Measurements from ENCODE around the gene STRN4. TPM values are rescaled to one million over a fixed set of nuclear protein-coding genes. Genes with fewer than 3 reads are reported as not detected.

STRN4 gene
- total RNA-seq, 1 experiment from 2014 or later: 143 TPM

DNA sequence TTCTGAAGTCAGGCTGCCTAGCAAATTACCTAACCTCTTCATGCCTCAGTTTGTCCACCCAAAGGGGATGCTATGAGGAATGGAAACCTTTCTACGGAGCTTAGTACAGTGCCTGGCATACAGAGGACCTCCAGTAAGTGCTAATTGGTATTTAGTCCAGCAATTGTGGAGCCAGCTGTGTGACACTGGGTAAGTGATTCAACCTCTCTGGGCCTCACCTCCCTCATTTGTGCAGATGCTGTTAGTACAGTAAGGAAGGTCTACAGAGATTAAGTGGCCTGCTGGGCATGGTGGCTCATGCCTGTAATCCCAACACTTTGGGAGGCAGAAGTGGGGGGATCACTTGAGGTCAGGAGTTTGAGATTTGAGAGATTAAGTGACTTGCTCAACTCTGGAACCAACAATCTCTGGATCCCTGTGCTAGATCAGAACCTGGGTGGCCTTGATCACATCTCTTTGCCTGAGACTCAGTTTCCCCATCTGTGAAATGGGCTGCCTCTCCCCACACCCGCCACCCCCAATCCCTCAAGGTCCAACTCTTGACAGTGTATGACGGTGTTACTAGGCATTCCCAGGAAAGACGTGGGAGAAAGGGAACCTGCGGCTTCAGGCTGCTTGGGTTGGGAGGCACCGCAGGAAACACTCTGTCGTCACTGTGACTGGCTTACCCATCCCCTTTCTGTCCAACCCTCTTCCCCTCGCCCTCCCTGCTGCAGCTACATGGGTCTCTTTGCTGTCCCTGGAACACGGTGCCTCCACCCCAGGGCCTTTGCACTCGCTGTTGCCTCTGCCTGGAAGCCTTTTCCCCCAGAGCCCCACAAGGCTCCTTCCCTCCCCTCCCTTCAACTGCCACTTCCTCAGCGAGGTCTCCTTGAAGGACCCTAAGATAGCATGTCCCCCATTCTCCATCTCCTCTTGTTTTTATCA, 47.6 kb downstream of the STRN4 start:
- H3K9me3 Mint-ChIP-seq: no peaks in the 10 kb centered on the region
- no peak overlapping the region for H3K27ac ChIP-seq (ENCODE audit: insufficient read length, low read depth, low read length)
- no peak overlapping the region for H3K4me3 Mint-ChIP-seq
- H3K4me1 ChIP-seq (ENCODE audit: insufficient read depth, low read length): no peaks in the 10 kb centered on the region
- H3K4me1 Mint-ChIP-seq: peaks cover 7 to 17% of the 10 kb centered on the region in 2 experiments
- no peak overlapping the region for H2AK5ac ChIP-seq (ENCODE audit: insufficient read length, low read length)
- no peaks in the 10 kb centered on the region for H3K9me3 ChIP-seq (ENCODE audit: control insufficient read depth, low read depth, low read length)
- no peak overlapping the region for H2BK20ac ChIP-seq (ENCODE audit: low read depth, low read length, poor library complexity, severe bottlenecking)
- no peak overlapping the region for H3K9ac ChIP-seq (ENCODE audit: extremely low read depth, insufficient read length, low read length)
- H3K27me3 Mint-ChIP-seq (ENCODE audit: low read depth): no peaks in the 10 kb centered on the region; the same call in 1 of the 2 replicates
- no peak overlapping the region for H2BK120ac ChIP-seq (ENCODE audit: low read depth, low read length, poor library complexity, severe bottlenecking)
- H4K8ac ChIP-seq (replicated peaks; ENCODE audit: insufficient read length, low read depth, low read length): no peak overlapping the region
- H2AFZ ChIP-seq (ENCODE audit: low read length): no peak overlapping the region
- no peak overlapping the region for H3K4ac ChIP-seq (ENCODE audit: low read depth, low read length)
- no peaks in the 10 kb centered on the region for H3K79me2 ChIP-seq (ENCODE audit: insufficient read depth, low read length)
- H3K4me2 ChIP-seq (ENCODE audit: insufficient read depth, insufficient read length, low read length): no peak overlapping the region
- H3K23ac ChIP-seq (ENCODE audit: insufficient read length, low read depth, low read length): no peak overlapping the region
- H3T11ph ChIP-seq (ENCODE audit: low read length): no peak overlapping the region
- no peak overlapping the region for H2BK15ac ChIP-seq (ENCODE audit: low read depth, low read length)
- H3K36me3 Mint-ChIP-seq (ENCODE audit: insufficient read depth in 1 of 3, low read depth in 3 of 3): peaks cover 40 to 80% (median 79%) of the 10 kb centered on the region in 3 experiments; a peak in 6 of 7 replicates
- H3K27ac Mint-ChIP-seq: no peak overlapping the region; a peak in 2 of 7 replicates
- H4K91ac ChIP-seq (ENCODE audit: insufficient read length, low read depth, low read length): no peak overlapping the region
- no peak overlapping the region for H3K18ac ChIP-seq (ENCODE audit: insufficient read length, low read depth, low read length)
- H3K23me2 ChIP-seq (ENCODE audit: insufficient read length, low read depth, low read length, poor library complexity, severe bottlenecking): no peaks in the 10 kb centered on the region
- no peak overlapping the region for H3K56ac ChIP-seq (ENCODE audit: insufficient read length, low read depth, low read length)
- no peak overlapping the region for H3K14ac ChIP-seq (ENCODE audit: insufficient read depth, low read length)
- no peak overlapping the region for H4K5ac ChIP-seq (ENCODE audit: insufficient read length, low read depth, low read length)
- no peaks in the 10 kb centered on the region for H4K20me1 ChIP-seq (ENCODE audit: control insufficient read depth, insufficient read depth, insufficient read length)
- WGBS (ENCODE audit: extremely low coverage, insufficient read length, low lambda C conversion rate): no CpG with 5 or more reads among the region's 11 CpGs
- H2BK12ac ChIP-seq (ENCODE audit: insufficient read length, low read depth, low read length): no peak overlapping the region
- H3K27me3 ChIP-seq (ENCODE audit: insufficient read depth, low read length): no peaks in the 10 kb centered on the region
- TF ChIP-seq, protein P1, sequence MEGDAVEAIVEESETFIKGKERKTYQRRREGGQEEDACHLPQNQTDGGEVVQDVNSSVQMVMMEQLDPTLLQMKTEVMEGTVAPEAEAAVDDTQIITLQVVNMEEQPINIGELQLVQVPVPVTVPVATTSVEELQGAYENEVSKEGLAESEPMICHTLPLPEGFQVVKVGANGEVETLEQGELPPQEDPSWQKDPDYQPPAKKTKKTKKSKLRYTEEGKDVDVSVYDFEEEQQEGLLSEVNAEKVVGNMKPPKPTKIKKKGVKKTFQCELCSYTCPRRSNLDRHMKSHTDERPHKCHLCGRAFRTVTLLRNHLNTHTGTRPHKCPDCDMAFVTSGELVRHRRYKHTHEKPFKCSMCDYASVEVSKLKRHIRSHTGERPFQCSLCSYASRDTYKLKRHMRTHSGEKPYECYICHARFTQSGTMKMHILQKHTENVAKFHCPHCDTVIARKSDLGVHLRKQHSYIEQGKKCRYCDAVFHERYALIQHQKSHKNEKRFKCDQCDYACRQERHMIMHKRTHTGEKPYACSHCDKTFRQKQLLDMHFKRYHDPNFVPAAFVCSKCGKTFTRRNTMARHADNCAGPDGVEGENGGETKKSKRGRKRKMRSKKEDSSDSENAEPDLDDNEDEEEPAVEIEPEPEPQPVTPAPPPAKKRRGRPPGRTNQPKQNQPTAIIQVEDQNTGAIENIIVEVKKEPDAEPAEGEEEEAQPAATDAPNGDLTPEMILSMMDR (conservative IDR thresholded peaks at IDR 0.05): no peak
- no peak for DNase-seq
- no peaks in the 10 kb centered on the region for H3K79me1 ChIP-seq (ENCODE audit: insufficient read depth, low read depth, low read length, poor library complexity, severe bottlenecking)
- no peak overlapping the region for H2BK5ac ChIP-seq (ENCODE audit: insufficient read length, low read length)
